GM18517 (cell line): ENCODE data around the gene DUSP22.
"Not testable (repeated sequence)": the region's sequence is repeated elsewhere in the genome, so short reads cannot be mapped to it uniquely, and the experiment has no call there.

Experiments used
- ATAC-seq: cut with Tn5 transposase; IDR thresholded peaks from one replicate; pipeline ENCODE4 v1.9.1; 2021; ENCODE audit warnings: mild to moderate bottlenecking, moderate library complexity; ENCODE audit not compliant: unreplicated experiment

Gene DUSP22

DNA sequence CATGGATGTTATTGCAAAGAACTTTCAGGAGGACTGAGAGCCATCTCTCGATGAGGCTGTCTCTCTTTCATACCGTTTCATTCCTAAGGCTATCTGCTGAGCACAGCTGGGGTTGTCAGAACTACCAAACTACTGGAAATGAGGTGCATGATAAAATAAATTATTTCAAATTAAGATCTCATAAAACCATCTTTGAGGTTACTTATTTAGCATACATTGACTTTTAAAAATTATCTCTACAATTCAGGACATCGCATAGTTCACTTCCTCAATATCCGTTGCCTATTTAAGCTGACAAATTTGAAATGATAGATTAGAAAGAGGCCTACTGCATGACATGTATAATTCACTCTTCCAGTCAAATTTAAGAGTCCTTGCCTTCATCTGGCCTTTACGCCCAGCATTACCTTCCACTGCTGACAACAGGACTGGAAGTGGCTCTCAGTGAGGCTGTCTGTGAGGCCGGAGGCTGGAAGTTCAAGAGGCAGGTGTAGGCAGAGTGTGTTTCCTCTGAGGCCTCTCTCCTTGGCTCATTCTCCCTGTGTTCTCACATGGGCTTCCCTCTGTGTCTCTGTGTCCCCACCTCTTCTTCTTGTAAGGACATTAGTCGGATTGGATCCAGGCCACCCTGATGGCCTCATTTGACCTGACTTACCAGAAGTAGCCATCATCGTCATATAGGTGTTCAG is 12.8 kb upstream of the DUSP22 start:
- ATAC-seq, result no peak

DNA sequence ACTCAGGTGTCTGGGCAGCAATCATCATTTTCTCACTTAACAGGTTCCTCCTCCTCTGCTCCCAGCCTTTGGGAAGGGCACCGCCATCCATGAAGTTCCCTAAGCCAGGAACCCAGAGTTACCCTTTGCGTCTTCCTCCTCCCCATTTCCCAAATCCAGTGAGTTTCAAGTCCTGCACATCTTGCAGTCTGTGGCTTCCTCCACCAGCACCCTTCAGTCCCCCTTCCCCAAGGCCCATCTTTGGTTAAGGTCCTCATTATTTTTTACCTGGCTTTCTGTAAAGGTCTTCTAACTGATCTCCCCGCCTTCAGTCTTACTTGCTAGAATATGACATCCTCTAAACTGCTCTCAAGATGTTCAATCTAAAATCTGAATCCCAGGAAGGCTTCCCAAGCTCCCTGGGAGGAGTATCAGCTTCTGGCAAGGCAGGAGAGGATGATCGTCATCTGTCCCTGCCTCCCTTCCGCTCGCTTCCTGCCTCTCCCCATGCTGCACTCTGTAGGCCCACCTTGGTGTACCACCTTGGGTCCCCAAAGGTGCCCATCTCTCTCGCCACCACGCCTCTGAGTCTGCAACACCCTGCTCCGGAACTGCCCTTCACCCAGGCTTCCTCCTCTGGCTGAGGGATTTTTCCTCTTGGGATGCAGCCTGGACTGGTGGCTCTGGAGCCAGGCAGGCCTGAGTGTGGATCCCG is 11.4 kb upstream of the DUSP22 start:
- ATAC-seq, result no peak

DNA sequence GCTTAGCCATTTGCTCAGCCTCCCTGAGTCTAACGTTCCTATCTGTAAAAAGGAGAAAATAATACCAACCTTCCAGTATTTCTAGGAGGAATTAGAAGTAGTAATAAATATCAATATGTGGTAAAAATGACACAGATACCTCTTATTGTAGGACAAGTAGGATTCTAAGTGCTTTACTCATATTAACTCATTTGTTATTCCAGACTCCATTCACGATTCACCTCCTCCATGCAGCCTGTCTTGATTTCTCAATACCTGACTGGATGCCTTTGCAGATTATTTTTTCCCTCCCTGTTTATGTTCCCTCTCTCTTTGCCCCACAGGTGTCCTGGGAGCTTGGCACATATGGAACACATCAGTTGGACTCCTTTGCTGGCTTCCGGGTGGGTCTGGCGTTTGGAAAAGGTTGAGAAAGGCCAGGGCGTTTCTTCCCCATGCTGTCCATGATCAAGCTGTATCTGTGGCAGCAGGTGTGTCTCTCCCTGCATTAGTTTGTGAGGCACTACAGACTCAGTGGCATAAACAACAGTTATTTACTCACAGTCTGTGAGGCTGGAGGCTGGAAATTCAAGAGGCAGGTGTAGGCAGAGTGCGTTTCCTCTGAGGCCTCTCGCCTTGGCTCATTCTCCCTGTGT is 10.7 kb upstream of the DUSP22 start:
- no peak for ATAC-seq

DNA sequence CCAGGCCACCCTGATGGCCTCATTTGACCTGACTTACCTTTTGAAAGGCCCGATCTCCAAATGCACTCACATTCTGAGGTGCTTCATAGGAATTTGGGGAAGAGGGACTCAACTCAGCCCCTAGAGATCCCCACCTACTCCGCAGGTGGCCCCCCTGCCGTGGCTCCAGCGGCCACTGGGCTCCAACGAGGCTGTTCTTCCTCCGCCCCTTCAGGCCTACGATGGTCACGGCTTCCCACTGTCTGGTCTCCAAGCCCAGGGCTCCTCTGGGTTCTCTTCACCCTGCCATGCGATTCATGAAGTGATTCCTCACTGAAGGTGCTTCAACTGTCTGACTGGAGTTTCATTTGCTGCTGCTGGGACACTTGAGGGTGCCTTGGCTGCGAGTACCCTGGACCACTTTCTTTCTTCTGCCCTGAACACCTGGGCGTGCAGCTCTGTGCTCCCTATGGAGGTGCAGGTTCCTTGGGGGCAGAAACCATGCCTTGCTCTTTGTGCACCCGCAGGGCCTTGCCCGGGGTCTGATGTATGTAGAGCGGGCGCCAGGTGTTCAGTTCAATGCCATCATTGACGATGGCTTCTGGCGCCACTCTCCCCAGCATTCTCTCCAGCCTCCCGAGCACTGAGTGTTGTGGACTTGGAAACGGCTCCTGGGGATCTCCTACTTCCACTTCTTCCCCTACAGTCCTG is 10.0 kb upstream of the DUSP22 start:
- ATAC-seq, result no peak

DNA sequence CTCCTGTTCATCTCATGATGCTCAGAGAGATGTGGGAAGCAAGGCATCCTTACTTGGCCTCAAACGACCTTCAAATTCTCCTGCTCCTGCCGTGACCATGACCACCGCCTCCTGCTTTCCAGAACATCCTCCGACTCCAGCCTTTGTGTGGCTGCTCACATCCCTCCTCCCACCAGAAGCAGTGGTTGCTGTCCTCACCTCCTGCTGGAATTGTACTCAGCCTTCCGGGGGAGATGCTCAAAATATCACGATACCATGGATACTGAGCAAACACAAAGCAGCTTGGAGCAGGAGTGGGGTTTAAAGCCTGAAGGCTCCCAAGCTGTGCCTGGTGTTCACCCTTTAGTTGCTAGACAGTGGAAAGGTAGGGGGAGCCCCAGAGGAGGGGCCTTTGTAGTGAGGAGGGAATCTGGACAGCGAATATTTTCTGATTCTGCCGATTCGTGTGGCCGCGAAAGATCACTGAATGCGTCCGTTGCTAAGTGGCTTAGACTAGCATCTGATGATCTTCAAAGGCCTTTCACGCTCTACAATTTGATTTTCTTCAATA is 9.3 kb upstream of the DUSP22 start:
- no peak for ATAC-seq

DNA sequence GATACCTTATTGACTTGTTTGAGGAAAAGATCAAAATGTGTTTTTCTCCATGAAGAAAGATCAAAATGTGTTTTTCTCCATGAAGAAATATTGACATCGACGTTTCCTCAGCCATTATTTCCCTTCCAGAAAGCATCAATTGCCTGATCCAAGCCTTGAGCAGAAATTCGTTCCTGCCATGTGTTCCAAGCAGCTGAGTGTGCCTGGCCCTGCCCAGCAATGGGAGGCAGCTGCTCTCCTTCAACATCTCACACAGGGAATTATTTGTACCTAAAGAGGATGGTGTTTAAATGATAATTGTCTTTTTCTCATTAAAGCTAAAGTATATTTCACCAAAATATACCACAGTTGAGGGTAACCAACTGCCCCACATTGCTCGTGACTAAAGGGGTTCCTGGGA is 7.8 kb upstream of the DUSP22 start:
- no peak for ATAC-seq

DNA sequence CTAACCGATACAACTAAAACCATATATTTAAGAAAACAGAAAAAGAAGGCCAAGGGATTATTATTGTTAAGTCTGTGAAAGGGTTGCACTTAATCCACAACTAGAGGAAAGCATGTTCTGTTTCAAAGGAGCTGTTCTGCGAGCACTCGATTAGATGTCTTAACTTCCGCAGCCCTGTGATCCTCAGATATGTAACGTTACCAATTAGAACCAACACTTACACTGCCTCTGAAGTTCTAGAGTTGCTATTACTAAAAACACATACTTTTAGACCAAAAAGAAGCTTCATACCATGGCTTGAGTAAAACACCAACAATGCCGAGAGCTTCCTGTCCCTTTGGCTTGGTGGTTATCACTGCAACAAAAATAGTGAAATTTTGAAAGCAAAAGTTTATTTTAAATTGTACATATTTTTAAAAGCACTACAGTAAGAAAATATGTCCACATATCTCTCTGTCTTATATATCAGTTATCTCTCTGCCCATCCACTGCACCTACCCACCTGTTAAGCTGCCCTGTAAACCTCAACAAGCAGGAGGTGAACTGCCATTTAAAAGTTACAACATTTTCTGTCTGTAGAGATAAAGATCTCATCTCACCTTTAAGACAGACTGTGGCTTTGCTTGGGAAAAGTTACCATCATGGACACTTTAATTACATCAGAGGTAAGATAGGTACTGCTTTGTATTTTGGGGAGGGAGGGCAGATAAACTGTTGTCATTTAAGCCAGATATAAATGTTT is 7.1 kb upstream of the DUSP22 start:
- no peak for ATAC-seq

DNA sequence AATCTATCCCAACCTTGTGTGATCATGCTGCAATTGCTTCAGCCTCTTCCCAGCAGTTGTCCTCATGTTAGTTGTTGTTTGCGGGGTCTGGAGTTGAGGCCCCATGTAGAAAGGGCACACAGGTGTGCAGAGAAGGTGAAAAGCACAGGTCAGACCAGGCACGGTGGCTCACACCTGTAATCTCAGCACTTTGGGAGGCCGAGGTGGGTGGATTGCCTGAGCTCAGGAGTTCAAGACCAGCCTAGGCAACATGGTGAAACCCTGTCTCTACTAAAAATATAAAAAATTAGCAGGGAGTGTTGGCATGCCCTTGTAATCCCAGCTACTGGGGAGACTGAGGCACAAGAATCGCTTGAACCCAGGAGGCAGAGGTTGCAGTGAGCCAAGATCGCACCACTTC is 6.4 kb upstream of the DUSP22 start:
- ATAC-seq, result not testable (repeated sequence)

DNA sequence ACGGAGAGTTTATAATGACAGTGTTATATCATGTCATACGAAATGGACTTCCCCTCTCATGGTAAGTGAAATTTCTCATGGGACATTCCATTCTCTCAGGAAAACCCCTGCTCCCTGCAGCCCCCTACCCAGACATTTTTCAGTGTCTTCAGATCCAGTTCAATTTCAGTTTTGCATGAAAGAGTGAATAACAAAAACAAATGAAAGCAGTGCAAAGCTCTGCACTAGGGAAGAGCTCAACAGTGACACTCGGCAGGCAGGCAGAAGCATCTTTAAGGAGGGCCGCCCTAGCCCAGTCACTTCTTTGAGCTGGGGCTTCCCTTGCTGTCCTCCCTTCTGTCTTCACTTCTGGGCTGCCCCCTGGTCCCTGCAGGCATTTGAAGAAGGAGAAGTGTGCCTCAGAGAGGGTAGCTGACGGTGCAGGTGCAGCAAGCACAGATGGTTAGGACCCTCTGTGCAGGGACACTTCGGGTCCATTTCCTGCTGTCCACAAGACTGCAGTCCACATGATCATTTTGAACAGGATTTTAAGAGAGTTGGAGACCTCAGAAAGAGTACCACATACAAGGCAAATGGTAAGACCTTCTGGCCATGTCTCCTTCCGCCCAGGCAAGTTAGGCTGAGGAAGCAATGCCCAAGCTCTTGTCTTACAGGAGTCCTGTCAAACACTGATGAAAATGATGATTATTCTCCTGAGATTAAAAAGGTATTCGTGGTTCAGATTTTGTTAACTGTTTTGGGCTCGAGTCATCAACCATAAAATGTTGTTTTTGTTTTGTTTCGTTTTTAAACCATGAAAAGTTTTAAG is 5.4 kb upstream of the DUSP22 start:
- ATAC-seq, result no peak

DNA sequence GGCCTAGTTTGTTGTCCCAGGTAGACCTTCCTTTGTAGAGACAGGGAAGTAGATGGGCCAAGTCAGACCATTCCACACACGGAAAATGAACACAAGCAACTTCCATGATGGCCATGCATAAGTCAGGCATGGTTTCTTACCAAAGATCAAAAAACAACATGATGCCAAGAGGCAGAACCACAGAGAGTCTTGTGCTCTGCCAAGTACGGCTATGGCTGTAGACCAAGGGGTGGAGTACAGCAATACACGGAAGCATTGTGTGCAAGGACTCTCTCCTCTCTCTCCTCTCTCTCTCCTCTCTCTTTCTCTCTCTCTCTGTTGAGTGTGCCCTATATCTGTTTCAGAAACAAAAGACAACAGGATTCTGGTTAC is 4.8 kb upstream of the DUSP22 start:
- ATAC-seq, result no peak

DNA sequence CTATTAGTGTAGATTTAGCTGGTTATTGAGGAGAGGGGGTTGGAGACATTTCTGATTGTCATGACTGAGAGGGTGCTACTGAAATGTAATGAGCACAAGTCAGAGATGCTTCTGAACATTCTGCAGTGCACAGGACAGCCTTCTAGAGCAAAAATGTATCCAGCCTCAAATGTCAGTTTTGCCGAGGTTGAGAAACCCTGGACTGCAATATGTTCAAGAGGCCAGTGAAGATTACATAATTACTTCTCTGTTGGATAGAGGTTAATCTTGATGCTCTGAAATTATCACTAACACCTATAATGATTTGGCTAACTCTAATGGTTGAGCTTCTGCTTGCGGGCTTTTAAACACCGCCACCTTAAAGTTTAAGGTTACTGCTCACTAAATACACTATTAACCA is 3.4 kb upstream of the DUSP22 start:
- ATAC-seq, result no peak

DNA sequence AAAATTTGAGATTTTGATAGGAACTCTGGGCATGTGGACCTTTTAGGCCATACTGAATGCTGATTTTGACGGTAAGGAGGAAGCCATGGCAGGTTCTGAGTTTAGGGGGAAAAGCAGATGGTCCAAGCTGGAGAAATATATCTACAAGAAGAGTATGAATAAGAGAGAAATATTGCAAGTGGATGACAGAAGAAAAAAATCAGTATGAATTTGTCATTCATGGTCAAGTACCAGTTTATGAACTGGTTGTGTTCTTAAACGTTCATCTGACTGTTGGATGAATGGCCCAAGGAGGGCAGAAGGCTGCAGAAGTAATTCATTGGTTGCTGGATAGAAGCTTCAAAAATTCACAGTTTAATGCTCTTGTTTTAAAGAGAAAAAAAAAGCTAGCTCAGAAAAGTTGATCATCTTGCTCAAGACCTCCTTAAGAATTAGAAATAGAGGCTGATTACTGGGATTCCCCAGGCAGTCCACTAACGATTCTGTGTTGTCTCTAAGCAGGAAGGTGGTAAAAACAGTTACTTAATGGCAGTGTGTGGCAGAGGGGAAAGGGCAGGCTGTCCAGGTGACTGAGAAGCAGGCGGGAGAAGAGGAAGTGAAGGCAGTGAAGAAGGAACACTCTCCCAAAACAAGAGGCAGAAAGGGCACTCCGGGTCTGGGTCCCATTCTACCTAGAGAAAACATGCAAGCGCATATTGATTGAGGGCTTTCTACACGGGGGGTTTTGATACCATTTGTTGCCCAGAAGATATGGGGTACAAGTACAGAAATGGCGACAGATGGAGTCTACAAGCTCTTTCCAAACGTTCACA is 2.0 kb upstream of the DUSP22 start:
- no peak for ATAC-seq

DNA sequence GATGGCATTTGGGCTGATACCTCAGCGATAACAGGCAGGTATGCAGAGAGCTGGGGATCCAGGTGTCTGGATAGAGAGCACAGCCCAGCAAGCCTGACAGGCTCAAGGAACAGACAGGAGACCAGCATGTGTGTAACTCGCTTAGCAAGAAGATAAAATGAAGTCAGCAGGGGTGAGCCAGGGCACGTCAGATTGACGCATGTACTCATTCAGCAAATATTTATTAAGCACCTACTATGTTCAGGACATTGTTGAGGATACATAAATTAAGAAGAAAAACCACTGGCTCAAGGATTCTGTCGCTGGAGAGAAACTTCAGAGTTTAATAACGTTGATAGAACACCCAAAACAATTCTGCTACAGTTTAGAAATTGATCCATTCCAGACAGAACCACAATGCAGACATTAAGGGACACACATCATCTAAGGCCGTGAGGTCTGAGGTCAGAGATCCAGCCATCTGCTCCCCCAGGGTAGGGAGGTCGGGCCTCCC is 1.0 kb upstream of the DUSP22 start:
- no peak for ATAC-seq

DNA sequence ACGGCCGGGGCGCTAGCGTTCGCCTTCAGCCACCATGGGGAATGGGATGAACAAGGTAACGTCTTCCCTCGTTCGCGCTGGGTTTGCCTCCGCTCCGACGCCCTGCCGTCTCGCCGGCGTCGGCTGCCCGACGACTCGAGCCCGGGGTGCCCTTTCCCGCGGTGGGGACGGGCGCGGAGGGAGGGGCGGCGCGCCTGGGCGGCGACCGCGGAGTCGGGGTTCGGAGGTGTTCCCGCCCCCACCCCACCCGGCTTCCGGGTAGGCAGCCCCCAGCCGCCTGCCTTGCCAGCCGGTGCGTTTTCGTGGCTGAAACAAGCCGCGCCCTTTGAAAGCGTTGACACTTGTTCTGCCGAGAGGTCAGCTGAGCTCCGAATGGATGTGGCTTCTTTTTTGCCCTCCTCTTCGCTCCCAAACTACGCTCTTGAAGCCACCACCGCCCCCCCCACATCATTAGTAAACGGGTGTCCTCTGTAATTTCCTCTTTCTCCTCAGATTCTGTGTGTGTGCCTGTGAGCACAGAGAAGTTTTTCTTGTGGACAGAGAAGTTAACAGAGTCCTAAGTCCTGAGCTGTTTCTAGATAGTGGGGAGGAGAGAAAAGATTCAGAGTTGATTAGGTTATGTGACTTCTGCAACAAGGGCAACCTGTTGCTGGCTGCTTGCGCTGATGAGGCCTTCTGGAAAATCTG is 362 bp downstream of the DUSP22 start:
- peak; percentile 14 for ATAC-seq

DNA sequence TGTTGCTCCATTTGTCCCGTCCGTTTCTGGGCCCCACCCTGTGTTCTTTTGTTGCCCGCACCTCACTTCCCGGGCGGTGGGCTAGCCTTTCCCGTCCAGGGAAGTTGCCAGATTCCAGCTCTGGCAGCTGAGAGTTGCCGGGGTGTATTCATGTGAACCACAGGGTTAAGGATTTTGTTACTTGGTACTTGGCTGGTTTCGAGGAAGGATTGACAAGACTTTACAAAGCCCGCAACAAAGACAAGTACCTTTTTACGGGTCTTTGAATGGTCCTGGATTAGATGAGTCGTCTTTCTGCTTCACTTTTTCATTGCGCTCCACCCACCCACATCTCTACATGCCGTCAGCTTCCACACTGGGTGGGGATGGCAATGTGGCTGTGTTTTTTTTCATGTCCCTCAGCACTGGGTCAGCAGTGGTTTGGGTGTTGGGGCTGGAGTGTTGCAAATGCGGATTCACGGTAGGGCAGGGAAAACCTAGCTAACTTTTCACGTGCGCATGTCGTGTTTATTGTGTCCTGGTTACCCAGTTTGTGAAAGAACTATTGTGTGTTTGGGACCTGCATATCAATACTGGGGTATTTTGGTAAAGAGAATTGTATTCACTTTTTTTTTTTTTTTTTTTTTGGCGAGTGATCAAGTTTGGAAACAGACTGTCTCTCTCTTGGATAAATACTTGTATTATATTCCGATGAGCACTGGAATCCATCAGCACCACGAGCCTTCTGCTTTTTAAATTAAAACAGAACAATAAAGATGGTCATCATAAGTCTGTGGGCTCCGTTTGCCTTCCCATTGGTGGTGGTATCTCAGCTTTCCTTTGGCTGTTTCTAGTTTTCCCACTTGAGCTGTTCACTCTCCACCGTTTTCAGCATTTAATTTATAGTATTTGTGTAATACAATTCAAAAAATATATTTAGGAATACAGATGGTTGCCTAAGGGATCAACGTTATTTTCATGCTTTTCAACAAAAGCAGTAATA is 1.2 kb downstream of the DUSP22 start:
- ATAC-seq, result no peak

DNA sequence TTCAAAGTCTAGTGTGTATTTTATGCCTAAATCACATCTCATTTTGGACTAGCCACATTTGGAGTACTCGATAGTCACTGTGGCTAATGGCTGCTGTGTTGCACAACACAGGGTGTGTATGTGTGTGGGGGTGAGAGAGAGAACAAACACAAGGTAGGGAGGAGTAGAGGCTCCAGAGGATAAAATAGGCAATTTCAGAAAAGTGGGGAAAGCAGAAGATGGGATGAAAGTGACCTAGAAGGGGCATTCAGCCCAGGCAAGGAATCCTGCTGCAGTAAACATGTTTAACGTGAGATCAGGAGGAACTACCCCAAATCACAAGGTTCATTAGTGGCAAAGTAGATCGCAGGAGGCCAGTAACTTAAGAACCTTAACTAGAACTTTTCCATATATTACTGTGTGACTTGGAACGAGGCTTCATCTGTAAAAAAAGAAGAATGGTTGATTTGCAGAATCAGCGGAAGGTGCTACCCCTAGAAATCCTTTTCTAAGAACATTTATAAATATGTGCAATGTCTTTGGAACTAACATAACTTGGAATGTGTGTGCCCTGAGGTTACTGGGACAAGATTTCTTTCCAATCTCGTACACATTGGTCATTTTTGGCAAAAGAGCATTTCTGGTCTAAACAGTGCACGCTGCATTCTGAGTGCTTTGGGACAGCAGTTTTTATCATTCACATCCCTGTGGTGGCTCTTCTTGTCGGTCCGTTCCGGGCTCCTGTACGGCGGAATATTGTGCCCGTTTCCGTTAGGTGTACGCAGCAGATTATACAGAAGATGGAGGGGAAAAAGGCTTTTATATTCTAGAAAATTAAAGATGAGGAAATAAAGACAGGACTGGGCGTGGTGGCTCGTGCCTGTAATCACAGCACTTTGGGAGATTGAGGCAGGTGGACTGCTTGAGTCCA is 2.6 kb downstream of the DUSP22 start:
- ATAC-seq, result no peak
